Measurements from ENCODE around the gene ARID3C. TPM values are rescaled to one million over a fixed set of nuclear protein-coding genes. Genes with fewer than 3 reads are reported as not detected.
A peak's percentile ranks its signal among the peaks of the same experiment; 100 is the strongest.

The ARID3C gene
- total and polyA plus RNA-seq, 3 donors from 2014 or later: 0.31 to 0.45 (median 0.37) TPM

GRCh38 chr9:34594177-34594576 is 34.7 kb downstream of the ARID3C start:
- intact Hi-C loops (cut with DNase I; ENCODE audit: low total_unique reads): loop anchor here (5.0 kb wide), 1 partner anchor 42 kb away; no protein-coding TSS in a partner anchor

DNA sequence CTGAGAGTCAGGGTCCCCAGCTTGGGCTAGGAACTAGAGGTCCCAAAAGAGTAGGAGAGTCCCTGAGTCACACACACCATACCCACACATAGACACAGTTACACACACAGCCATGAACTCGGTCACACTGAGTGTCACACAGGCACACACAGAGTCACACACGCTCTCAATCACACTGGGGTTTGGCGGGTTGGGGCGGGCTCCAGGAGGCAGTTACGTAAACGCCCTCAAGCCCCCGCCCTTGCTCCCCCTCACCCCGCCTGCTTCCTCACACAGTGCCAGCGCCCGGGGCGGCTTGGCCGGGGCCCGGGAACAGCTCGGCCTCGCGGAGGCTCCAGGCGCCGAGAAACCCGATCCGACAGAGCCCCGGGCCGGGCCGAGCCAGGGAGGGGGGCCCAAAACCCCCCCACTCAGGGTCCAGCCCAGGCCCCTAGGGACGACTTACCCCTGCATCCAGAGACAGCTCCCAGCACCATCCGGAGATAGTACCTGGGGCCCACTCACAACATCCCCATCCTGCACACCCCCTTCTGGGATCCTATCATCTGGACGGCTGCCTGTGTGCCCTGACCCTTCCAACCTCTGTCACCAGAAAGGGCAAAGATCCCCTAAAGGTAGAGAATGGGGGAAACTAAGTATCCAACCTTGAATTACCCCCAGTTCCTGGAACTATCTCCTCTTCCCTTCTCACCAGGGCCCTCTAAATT is 35.8 kb downstream of the ARID3C start:
- 28 to 38% methylated on average over 8 to 26 of the region's 26 CpGs for WGBS, 2 donors
- Histone ChIP-seq H3K4me1 (peaks cover 26% of the 10 kb centered on the region), H3K36me3 (ENCODE audit: low read depth, missing control alignments) (no peaks in the 10 kb centered on the region), H3K4me3 (no peak overlapping the region), H3K27me3 (no peaks in the 10 kb centered on the region), H3K27ac (peak overlapping the region; percentile 39 to 43), H3K9me3 (no peaks in the 10 kb centered on the region)
- TF ChIP-seq, protein P1, sequence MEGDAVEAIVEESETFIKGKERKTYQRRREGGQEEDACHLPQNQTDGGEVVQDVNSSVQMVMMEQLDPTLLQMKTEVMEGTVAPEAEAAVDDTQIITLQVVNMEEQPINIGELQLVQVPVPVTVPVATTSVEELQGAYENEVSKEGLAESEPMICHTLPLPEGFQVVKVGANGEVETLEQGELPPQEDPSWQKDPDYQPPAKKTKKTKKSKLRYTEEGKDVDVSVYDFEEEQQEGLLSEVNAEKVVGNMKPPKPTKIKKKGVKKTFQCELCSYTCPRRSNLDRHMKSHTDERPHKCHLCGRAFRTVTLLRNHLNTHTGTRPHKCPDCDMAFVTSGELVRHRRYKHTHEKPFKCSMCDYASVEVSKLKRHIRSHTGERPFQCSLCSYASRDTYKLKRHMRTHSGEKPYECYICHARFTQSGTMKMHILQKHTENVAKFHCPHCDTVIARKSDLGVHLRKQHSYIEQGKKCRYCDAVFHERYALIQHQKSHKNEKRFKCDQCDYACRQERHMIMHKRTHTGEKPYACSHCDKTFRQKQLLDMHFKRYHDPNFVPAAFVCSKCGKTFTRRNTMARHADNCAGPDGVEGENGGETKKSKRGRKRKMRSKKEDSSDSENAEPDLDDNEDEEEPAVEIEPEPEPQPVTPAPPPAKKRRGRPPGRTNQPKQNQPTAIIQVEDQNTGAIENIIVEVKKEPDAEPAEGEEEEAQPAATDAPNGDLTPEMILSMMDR (IDR thresholded peaks at IDR 0.05): no peak
- TF ChIP-seq POLR2A (IDR thresholded peaks at IDR 0.05): no peak
- DNase-seq: peak; percentile 75
- intact Hi-C loops (cut with DNase I; ENCODE audit: low total_unique reads): loop anchor here (5.0 kb wide), 1 partner anchor 41 kb away; no protein-coding TSS in a partner anchor

More at GRCh38 chr9:34594177-34594576, 34.7 kb downstream of the ARID3C start:
- 48 to 51% methylated on average over 9 of the region's 9 CpGs for whole genome bisulfite sequencing, 2 donors
- Histone ChIP-seq H3K9me3 (no peaks in the 10 kb centered on the region), H3K4me1 (peaks cover 26% of the 10 kb centered on the region), H3K27me3 (no peaks in the 10 kb centered on the region), H3K27ac (peak overlapping the region; percentile 39 to 43), H3K4me3 (no peak overlapping the region), H3K36me3 (ENCODE audit: low read depth, missing control alignments) (no peaks in the 10 kb centered on the region)
- DNase-seq: peak; percentile 59
- TF ChIP-seq, protein P1 (IDR thresholded peaks at IDR 0.05): no peak
- no peak for TF ChIP-seq POLR2A (IDR thresholded peaks at IDR 0.05)

GRCh38 chr9:34591917-34592866 is 36.7 kb downstream of the ARID3C start:
- intact Hi-C loops (cut with DNase I; ENCODE audit: low total_unique reads): loop anchor here (5.0 kb wide), 1 partner anchor 40 kb away; no protein-coding TSS in a partner anchor
- WGBS, 2 donors: 32 to 34% methylated on average over 12 to 16 of the region's 16 CpGs

GRCh38 chr9:34591248-34591916 is 37.5 kb downstream of the ARID3C start:
- no peaks in the 10 kb centered on the region for H3K27me3 ChIP-seq
- no peaks in the 10 kb centered on the region for H3K9me3 ChIP-seq
- 4 to 22% methylated on average over 5 to 56 of the region's 60 CpGs for WGBS, 2 donors
- peak overlapping the region in 1 of 2 donors; percentile 40 for H3K4me3 ChIP-seq
- no peaks in the 10 kb centered on the region for H3K36me3 ChIP-seq (ENCODE audit: low read depth, missing control alignments)
- intact Hi-C loops (cut with DNase I; ENCODE audit: low total_unique reads): loop anchor here (5.0 kb wide), 1 partner anchor 39 kb away; no protein-coding TSS in a partner anchor
- peak; percentile 92 for DNase-seq
- H3K4me1 ChIP-seq: peaks cover 26% of the 10 kb centered on the region
- no peak overlapping the region for H3K27ac ChIP-seq
- TF ChIP-seq, protein P1 (IDR thresholded peaks at IDR 0.05): peak; percentile 91 to 93 (median 92)
- TF ChIP-seq POLR2A (IDR thresholded peaks at IDR 0.05): no peak

More at GRCh38 chr9:34591917-34592866, 36.7 kb downstream of the ARID3C start:
- Histone ChIP-seq H3K27ac (no peak overlapping the region), H3K4me1 (peaks cover 26% of the 10 kb centered on the region), H3K36me3 (ENCODE audit: low read depth, missing control alignments) (no peaks in the 10 kb centered on the region), H3K27me3 (no peaks in the 10 kb centered on the region), H3K9me3 (no peaks in the 10 kb centered on the region), H3K4me3 (peak overlapping the region in 1 of 2 donors; percentile 40)
- no peak for DNase-seq
- TF ChIP-seq, protein P1 (IDR thresholded peaks at IDR 0.05): no peak
